ENCODE measurements around the gene IRF7.

Gene IRF7

DNA sequence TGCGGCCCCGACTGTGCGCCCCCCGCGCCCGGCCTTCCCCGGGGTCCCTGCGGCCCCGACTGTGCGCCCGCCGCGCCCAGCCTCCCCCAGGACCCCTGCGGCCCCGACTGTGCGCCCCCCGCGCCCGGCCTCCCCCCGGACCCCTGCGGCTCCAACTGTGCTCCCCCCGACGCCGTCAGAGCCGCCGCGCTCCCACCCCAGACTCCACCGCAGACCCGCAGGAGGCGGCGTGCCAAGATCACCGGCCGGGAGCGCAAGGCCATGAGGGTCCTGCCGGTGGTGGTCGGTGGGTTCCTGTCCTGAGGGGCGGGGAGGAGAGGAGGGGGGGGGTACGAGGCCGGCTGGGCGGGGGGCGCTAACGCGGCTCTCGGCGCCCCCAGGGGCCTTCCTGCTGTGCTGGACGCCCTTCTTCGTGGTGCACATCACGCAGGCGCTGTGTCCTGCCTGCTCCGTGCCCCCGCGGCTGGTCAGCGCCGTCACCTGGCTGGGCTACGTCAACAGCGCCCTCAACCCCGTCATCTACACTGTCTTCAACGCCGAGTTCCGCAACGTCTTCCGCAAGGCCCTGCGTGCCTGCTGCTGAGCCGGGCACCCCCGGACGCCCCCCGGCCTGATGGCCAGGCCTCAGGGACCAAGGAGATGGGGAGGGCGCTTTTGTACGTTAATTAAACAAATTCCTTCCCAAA lies 24.4 kb upstream of the IRF7 start:
- no peak for DNase-seq (ENCODE audit: low read depth)

DNA sequence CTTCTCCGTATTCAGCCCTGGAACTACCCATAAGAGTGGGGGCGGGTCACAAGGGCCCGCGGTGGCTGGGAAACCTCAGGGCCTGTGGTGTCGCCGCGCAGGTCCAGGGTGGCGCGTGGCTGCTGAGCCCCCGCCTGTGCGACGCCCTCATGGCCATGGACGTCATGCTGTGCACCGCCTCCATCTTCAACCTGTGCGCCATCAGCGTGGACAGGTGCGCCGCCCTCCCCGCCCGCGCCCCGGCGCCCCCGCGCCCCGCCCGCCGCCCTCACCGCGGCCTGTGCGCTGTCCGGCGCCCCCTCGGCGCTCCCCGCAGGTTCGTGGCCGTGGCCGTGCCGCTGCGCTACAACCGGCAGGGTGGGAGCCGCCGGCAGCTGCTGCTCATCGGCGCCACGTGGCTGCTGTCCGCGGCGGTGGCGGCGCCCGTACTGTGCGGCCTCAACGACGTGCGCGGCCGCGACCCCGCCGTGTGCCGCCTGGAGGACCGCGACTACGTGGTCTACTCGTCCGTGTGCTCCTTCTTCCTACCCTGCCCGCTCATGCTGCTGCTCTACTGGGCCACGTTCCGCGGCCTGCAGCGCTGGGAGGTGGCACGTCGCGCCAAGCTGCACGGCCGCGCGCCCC lies 23.7 kb upstream of the IRF7 start:
- DNase-seq (ENCODE audit: low read depth): no peak

DNA sequence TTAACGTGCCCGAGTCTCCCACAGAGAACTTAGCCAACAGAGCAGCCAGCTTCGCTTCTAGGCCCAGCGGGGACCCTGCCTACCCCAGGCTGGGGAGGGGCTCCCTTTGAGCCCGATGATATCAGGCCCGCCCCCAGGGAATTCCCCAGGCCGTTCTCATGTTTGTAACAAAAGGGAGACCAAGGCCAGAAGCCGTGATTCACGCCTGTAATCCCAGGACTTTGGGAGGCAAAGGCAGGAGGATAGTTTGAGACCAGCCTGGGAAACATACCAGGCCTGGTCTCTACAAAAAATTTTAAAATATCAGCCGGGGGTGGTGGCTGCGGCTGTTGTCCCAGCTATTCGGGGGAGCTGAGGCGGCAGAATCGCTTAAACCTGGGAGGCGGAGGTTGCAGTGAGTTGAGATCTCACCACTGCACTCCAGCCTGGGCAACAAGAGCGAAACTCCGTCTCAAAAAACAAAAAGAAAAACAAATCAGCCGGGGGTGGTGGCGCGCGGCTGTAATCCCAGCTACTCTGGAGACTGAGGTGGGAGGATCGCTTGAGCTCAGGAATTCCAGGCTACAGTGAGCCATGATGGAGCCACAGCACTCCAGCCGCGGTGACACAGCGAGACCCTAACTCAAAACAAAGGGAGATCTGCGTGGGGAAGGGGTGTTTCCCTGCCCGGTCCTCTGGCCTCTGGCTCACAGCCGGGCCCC lies 23.0 kb upstream of the IRF7 start:
- DNase-seq (ENCODE audit: low read depth): no peak

DNA sequence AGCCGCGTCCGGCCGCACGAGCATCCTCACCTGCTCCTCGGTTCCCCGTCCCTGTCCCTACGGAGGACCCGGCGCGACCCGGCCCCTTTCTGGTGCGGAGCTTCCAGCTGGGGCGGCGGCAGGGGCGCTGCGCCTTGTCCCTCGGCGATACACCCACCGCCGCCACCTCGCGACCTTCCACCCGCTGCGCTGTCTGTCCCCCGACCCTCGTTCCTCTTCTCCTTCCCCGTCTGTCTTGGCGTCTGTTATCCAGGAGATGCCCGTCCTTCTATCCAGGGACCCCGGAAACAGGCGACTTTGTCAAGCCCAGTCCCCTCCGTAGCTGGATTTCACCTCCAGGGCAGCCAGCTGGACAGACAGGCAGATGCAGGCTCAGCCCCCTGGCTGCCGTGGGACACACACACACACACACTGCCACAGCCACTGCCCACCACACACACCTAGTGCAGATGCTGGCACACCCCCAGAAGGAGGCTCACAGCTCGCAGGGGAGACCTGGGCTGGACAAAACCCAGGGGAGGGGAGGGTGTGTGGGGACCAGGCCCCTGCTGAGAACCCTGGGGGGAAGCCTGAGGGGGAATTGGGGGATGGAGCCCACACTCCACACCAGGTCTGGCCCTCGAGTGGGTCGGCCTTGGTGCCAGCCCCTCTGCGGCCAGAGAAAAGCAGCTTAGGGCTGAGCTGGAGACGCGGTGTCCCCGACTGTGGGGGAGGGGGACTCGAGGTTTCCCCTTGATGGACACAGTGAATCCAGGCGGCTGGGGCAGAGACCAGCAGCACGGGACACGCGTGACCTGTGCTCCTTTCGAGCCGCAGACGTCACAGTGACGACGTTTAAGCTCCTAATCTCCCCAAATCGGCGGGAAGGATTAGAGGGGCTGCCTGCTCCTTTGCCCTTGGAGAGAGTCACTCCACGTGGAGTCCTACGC lies 22.1 kb upstream of the IRF7 start:
- DNase-seq (ENCODE audit: low read depth): no peak

DNA sequence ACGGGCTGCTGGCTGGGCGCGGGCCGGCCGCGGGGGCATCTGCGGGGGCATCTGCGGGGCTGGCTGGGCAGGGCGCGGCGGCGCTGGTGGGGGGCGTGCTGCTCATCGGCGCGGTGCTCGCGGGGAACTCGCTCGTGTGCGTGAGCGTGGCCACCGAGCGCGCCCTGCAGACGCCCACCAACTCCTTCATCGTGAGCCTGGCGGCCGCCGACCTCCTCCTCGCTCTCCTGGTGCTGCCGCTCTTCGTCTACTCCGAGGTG lies 21.5 kb upstream of the IRF7 start:
- DNase-seq (ENCODE audit: low read depth): no peak

DNA sequence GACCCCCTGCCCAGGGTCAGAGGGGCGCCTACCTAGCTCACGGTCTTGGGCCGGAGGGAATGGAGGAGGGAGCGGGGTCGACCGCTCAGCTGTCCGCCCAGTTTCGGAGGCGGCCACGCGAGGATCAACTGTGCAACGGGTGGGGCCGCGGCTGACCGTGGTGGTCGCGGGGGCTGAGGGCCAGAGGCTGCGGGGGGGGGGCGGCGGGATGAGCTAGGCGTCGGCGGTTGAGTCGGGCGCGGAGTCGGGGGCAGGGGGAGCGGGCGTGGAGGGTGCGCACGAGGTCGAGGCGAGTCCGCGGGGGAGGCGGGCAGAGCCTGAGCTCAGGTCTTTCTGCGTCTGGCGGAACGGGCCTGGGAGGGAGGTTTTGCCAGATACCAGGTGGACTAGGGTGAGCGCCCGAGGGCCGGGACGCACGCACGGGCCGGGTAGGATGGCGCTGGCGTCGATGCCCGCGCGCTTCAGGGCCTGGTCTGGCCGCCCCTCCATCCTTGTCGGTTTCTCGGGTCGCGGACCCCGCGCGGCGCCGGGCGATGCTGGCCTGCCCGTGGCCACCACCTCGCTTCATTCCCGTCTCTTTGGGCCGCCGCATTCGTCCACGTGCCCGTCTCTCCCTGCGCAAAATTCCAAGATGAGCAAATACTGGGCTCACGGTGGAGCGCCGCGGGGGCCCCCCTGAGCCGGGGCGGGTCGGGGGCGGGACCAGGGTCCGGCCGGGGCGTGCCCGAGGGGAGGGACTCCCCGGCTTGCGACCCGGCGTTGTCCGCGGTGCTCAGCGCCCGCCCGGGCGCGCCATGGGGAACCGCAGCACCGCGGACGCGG lies 21.0 kb upstream of the IRF7 start, which contains the start of gene DRD4:
Gene DRD4 (plus strand): TSS at position 759 of the 822 bp plus-strand sequence. CDS start 36 bp downstream, at position 795.
- DNase-seq (ENCODE audit: low read depth): no peak

DNA sequence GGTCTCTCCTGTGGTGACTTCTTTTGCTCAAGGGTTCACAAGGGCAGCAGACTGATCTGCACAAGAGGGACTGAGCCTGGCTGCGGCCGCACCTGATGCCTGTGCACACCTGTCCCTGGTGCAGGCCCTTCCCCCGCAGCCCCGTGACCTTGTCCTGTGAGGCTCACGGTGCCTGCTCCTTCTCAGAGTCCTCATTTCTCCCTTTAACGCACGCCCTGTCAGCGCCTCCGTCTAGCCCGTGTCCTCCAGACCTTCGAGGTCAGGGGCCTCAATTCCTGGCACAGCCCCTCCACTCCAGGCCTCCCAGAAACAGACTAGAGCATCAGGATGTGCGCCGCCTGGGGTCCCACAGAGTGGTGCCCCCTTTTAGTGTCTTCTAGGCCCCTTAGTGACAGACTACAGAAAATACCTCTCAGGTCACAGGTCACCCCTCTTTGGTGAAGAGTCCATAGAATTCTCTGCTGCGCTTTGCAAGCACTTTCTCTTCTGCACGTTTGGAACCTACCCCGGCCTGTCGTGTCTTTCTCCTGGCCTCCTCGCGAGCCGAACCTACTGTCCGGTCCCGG lies 20.3 kb upstream of the IRF7 start:
- DNase-seq (ENCODE audit: low read depth): no peak

DNA sequence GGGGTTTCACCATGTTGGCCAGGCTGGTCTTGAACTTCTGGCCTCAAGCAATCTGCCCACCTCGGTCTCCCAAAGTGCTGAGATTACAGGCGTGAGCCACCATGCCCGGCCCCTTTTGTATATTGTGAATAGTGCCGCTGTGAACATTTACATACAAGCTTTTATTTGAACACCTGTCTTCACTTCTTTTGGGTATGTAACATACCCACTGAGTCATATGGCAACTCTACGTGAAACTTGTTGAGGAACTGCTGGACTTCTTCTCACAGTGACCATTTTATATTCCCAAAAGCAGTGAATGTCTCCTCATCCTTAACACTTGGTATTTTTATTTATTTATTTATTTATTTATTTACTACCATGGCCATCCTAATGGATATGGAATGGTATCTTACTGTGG lies 15.1 kb upstream of the IRF7 start:
- no peak for DNase-seq (ENCODE audit: low read depth)

DNA sequence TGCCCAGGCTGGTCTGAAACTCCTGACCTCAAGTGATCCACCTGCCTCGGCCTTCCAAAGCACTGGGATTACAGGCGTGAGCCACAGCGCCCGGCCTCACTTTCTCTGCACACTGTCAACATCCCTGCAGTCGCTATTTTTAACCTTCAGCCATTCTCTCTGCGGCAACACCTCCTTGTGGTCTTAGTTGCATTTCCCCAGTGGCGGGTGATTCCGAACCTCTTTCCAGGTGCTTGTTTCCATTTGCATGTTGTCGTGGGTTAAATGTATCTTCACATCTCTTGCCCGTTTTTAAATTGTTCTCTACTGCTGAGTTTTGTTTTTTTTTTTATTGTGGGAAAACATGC lies 13.5 kb upstream of the IRF7 start:
- DNase-seq (ENCODE audit: low read depth): no peak

DNA sequence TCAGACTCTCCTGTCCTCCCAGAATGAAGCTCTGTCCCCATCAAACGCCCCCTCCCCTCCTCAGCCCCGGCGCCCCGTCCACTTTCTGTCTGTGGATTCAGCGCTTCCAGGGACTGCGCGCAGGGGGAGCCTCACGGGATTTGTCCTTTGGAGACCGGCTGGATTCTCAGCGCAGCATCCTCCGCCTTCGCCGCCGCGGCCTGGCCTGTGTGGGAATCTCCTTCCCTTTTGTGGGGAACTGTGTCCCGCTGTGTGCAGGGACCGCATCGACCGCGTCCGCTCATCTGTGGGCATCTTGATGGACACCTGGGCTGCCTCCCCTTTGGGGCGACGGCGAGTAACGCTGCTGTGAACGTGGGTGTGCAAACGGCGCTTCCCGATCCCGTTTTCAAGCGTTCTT lies 12.3 kb upstream of the IRF7 start:
- DNase-seq (ENCODE audit: low read depth): no peak

DNA sequence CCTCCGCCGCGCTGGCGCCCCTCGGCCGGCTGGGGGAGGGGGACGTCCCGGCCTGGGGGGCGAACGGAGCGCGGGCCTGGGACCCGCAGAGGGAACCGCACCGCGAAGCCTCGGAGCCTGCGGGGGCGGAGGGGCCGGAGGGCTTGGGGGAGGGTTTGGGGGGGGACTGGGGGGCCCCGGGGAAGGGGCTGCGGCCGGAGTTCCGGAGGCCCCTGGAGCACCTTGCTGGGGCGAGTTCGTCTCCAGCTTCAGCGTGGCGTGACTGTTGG lies 11.5 kb upstream of the IRF7 start:
- DNase-seq (ENCODE audit: low read depth): no peak

DNA sequence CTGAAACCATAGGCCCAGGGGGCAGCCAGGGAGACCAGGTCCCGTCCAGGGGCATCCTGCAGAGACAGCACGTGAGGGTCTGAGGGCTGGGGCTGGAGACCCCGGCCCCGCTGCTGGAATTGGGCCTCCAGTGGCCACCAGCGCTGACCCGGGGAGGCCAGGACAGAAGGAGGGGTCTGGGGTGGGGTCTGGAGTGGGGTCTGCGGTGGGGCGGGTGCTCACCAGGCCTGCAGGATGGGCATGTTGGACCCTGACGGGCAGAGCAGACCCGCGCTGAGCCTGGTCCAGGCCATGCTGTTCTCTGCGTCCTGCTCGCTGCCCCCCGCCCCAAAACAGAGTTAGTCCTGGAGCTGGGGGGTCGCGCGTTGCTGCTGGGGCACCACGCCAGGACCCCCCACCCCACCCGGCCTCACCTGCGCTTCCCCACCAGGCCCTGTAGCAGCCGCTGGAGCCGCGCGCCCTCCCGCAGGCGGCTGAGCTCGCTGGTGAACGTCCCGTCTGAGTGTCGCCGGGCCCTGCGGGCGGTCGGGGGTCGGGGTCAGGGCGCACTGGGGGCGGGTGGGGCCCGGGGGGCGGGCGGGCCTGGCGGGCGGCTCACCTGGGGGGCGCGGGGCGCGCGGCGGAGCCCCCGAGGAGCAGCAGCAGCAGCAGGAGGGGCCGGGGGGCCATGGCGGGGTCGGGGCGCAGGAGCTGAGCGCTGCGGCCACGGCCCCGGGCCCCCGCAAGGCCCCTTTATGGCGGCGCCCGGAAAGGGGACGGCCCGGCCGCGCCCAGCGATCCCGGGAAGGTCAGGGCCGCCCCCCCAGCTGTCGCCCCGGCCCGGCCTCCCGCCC lies 10.9 kb upstream of the IRF7 start, which contains the start of gene SCT:
Gene SCT (minus strand): TSS at position 707 of the 833 bp plus-strand sequence. CDS start 38 bp downstream, at position 669.
- DNase-seq (ENCODE audit: low read depth): no peak

DNA sequence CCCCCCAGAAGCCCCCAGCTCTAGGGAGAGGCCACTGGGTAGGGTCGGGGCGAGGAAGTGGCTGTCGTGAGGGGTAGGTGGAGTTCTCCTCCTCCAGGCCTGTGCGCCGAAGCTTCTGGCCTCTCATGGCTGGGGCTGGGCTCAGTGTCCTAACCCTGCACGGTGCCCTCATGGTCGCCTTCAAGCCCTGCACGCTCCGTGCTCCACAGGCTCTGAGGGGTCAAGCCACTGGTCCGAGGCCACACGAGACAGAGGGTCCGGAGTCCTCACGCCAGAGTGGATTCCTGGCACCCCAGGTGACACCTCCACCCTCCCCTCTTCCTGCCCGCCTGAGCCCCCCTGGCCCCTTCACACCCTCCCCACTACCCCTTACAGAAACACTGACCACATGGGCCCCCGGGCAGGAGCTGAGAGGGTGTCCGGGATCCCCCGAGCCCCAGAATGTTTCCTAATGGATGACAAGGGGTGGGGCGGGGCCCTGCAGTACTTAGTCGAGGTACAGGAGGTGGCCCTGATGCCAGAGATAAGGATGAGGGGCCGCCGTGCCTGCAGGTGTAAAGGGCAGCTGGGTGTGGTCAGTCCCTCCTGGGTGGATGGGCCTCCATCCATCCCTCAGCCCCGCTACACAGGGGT lies 10.0 kb upstream of the IRF7 start:
- no peak for DNase-seq (ENCODE audit: low read depth)

DNA sequence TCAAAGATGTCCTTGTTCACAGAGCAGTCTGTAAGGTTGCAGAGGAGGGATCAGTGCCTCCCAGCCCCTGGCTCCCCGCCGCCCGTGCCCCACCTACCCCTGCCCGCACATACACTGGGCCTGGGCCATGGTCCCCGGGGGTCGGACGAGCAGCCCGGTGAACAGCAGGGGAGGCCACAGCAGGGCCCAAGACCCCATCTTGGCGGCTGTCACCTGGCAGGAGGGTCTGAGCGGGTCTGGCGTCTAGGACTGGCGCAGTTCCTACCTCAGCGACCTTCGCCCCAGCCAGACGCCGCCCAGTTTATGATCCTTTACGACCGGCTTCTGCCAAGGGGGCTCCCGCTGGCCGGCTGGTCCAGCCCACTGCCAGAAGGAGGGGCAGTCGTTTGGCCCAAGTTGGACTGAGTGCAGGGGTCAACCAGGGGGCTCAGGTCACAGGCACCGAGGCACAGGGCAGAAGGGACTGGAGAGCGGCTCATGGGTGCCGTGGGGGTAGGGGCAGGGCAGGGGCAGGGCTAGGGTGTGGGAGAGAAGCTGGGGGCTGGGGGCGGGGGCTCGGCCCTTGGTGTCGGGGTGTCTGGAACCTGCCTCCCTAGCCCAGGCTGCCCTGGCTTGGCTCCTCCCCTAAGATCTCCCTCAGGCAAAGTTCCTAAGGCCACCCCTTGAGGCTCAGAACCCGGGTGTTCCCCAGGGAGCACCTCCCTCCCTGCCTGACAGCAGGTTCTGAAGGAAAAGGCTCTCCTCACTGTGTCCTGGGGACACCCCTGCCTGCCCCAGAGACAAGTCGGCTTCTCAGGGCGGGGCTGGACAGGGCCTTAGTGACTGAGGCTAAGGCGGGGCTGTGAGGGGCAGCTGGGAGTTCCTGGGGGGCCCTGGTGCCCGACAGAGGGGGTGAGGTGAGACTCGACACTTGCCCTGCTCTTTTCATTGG lies 9.2 kb upstream of the IRF7 start, which contains the start of gene CDHR5:
Gene CDHR5 (minus strand): TSS at position 251 of the 931 bp plus-strand sequence. CDS start 53 bp downstream, at position 198.
- no peak for DNase-seq (ENCODE audit: low read depth)

DNA sequence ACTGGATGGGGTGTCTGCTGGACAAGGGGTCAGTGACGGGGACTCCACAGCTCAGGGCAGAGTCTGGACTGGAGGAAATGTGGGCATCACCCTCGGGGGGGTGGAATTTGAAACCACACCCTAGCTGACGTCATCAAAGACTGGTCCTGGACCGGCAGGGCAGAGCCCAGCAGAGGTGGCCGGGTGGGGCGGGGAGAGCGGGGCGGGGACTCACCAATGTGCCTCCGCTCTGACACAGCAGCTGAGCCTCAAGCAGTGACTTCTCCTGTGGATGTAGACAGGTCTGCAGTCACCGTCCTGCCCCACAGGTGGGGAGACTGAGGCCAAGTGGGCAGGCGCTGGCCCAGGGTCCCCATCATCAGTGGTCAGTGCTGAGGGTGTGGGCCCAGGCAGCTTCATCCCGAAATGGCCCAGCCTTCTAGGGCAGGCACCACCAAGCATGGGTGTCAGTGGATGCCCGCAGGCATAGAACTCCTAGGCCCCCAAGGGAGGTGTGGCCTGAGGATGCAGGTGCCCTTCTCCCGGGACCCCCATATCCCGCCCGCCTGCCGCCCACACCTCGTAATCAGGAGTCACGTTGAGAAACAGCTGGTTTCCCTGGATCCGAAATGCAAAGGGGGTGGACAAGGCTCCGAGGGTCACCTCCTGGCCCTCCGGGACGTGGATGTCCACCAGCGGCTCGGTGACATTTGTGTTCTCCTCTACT lies 8.4 kb upstream of the IRF7 start:
- DNase-seq (ENCODE audit: low read depth): peak; percentile 69

DNA sequence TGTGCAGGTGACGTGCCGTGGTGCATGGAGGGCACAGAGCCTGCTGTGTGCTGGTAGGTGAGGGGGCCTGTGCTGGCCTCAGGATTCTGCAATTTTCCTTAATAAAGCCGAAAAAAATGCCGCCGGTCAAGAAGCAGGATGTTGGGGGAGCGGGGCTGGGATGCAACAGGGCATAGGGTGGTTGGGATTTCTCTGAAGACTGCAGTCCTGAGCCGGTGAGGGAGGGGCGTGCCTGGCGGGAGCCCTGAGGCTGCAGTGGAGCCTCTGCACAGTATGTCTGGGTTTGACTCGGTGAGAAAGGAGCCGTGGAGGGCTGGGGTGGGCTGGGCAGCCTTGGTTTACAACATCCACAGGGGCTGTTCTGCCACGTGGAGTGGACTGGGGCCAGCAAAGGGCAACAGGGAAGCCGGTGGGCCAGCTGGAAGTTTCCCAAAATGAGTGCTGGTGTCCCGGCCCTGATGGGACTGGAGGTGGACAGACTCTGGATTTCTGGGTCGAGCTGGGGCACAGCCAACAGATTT lies 7.7 kb upstream of the IRF7 start:
- no peak for DNase-seq (ENCODE audit: low read depth)

DNA sequence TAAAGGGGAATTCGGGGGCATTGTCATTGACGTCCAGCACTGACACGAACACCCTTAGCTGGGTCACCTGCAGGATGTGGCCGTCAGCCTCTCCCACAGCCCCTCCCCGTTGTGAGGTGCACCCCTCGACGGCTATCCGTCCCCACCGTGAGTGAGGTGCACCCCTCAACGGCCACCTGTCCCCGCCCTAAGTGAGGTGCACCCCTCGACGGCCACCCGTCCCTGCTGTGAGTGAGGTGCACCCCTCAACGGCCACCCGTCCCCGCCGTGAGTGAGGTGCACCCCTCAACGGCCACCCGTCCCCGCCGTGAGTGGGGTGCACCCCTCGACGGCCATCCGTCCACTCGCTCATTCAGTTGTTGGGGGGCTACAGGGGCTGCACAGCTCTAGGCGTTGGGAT lies 6.1 kb upstream of the IRF7 start:
- no peak for DNase-seq (ENCODE audit: low read depth)
